Measurements from ENCODE around the gene SERPINA6.
"Not testable (repeated sequence)": the region's sequence is repeated elsewhere in the genome, so short reads cannot be mapped to it uniquely, and the experiment has no call there.

SERPINA6 gene

DNA sequence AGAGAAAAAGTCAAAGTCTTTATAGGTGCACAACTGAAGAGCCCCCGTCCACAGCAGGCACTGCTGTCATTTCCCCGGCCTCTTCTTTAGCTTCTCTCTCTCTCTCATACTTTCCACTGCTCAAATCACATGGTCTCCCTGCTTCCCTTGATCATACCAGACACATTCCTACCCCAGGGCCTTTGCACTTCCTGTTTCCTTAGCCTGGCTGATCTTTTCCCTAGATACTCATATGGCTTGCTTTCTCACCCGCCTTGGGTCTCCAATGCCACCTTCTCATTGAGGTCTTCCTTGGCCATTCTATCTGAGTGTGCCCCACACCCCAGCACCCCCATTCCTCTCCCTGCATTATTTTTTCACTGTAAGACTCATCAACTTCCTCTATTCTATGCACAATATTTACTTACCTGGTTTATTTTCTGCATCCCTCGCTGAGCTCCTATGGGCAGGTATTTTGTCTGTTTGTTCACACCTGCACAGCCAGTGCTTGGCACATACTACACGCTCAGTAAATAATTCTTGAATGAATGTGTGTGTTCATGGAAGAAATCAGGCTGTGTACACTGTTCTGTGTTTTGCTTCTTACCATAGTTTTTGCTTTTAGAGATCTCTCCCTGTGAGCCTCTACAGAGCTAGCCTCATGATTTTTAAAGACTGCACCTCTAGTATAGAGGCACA lies 33.4 kb upstream of the SERPINA6 start:
- no peak overlapping the region for H3K56ac ChIP-seq (ENCODE audit: low read length)
- no peaks in the 10 kb centered on the region for H3K36me3 ChIP-seq (ENCODE audit: control insufficient read depth, insufficient read depth, low read length)
- no peaks in the 10 kb centered on the region for H3K79me2 ChIP-seq (ENCODE audit: control insufficient read depth, insufficient read depth, low read length)
- no peak overlapping the region for H2BK5ac ChIP-seq (ENCODE audit: low read length)
- peak; percentile 21 for DNase-seq
- H2BK15ac ChIP-seq (replicated peaks; ENCODE audit: low read depth) = no peak overlapping the region
- H4K8ac ChIP-seq (ENCODE audit: low read depth, low read length) = no peak overlapping the region
- no peak overlapping the region for H3K23ac ChIP-seq (ENCODE audit: low read length)
- H3K27me3 ChIP-seq (ENCODE audit: insufficient read depth, low read length, poor library complexity) = no peaks in the 10 kb centered on the region
- no peak overlapping the region for H3K4me3 ChIP-seq (ENCODE audit: low read length)
- no peaks in the 10 kb centered on the region for H3K79me1 ChIP-seq (ENCODE audit: low read length)
- no peak overlapping the region for H4K5ac ChIP-seq (ENCODE audit: low read length)
- no peak overlapping the region for H3K18ac ChIP-seq (ENCODE audit: low read length)
- H3K9ac ChIP-seq (ENCODE audit: low read length) = no peak overlapping the region
- no CpG with 5 or more reads among the region's 5 CpGs for WGBS (ENCODE audit: extremely low coverage, insufficient coverage, low lambda C conversion rate)
- H2AK5ac ChIP-seq (ENCODE audit: low read length) = no peak overlapping the region
- no peaks in the 10 kb centered on the region for H3K4me1 ChIP-seq (ENCODE audit: control insufficient read depth, low read depth, low read length)
- H3K4me2 ChIP-seq (ENCODE audit: low read length) = no peak overlapping the region
- no peak overlapping the region for H2BK120ac ChIP-seq (ENCODE audit: low read depth, low read length)
- H3K4ac ChIP-seq (ENCODE audit: low read depth, low read length) = no peak overlapping the region
- H3K27ac ChIP-seq (ENCODE audit: low read depth, low read length) = no peak overlapping the region

GRCh38 chr14:94355191-94355794 lies 32.2 kb upstream of the SERPINA6 start:
- Histone ChIP-seq H3K4ac (ENCODE audit: low read depth, low read length) (no peak overlapping the region), H2BK5ac (ENCODE audit: low read length) (no peak overlapping the region), H3K56ac (ENCODE audit: low read length) (no peak overlapping the region), H3K36me3 (ENCODE audit: control insufficient read depth, insufficient read depth, low read length) (no peaks in the 10 kb centered on the region), H2BK120ac (ENCODE audit: low read depth, low read length) (no peak overlapping the region), H4K5ac (ENCODE audit: low read length) (no peak overlapping the region), H2BK15ac (replicated peaks; ENCODE audit: low read depth) (no peak overlapping the region), H3K27ac (ENCODE audit: low read depth, low read length) (no peak overlapping the region), H3K23ac (ENCODE audit: low read length) (no peak overlapping the region), H3K4me2 (ENCODE audit: low read length) (no peak overlapping the region), H3K4me3 (ENCODE audit: low read length) (no peak overlapping the region), H3K79me2 (ENCODE audit: control insufficient read depth, insufficient read depth, low read length) (no peaks in the 10 kb centered on the region), H4K8ac (ENCODE audit: low read depth, low read length) (no peak overlapping the region), H2AK5ac (ENCODE audit: low read length) (no peak overlapping the region), H3K79me1 (ENCODE audit: low read length) (no peaks in the 10 kb centered on the region), H3K9ac (ENCODE audit: low read length) (no peak overlapping the region), H3K27me3 (ENCODE audit: insufficient read depth, low read length, poor library complexity) (no peaks in the 10 kb centered on the region), H3K18ac (ENCODE audit: low read length) (no peak overlapping the region), H3K4me1 (ENCODE audit: control insufficient read depth, low read depth, low read length) (no peaks in the 10 kb centered on the region)
- peak; percentile 77 for DNase-seq
- WGBS (ENCODE audit: extremely low coverage, insufficient coverage, low lambda C conversion rate) = no CpG with 5 or more reads among the region's 15 CpGs

DNA sequence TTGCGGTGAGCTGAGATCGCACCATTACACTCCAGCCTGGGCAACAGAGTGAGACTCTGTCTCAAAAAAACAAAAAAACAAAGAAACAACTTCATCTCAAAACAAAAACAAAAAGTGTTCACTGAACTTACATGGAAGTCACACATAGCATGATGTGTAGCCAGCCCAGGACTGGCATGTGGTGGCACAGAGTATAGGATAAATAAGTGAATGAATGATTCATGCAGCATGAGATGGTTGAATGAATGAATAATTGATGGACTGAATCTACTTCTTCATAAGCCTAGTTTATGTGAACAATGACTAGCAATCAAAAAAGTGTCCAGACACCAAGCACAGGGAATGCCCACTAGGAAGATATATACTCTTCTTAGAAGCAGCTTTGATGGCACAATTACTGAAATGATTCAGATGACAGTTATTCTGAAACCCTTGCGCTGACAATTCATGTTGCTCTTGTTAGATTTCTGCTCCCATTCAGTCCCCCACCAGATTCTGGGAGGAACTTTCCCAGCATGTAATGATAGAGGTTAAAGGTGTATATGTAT lies 31.6 kb upstream of the SERPINA6 start:
- Histone ChIP-seq H3K27ac (ENCODE audit: low read depth, low read length) (no peak overlapping the region), H3K79me1 (ENCODE audit: low read length) (no peaks in the 10 kb centered on the region), H3K9ac (ENCODE audit: low read length) (no peak overlapping the region), H3K23ac (ENCODE audit: low read length) (no peak overlapping the region), H4K8ac (ENCODE audit: low read depth, low read length) (no peak overlapping the region), H3K4me3 (ENCODE audit: low read length) (no peak overlapping the region), H3K56ac (ENCODE audit: low read length) (no peak overlapping the region), H2BK120ac (ENCODE audit: low read depth, low read length) (no peak overlapping the region), H3K4me2 (ENCODE audit: low read length) (no peak overlapping the region), H3K18ac (ENCODE audit: low read length) (no peak overlapping the region), H2BK5ac (ENCODE audit: low read length) (no peak overlapping the region), H2AK5ac (ENCODE audit: low read length) (no peak overlapping the region), H3K4ac (ENCODE audit: low read depth, low read length) (no peak overlapping the region), H3K4me1 (ENCODE audit: control insufficient read depth, low read depth, low read length) (no peaks in the 10 kb centered on the region), H3K27me3 (ENCODE audit: insufficient read depth, low read length, poor library complexity) (no peaks in the 10 kb centered on the region), H2BK15ac (replicated peaks; ENCODE audit: low read depth) (no peak overlapping the region), H4K5ac (ENCODE audit: low read length) (no peak overlapping the region), H3K79me2 (ENCODE audit: control insufficient read depth, insufficient read depth, low read length) (no peaks in the 10 kb centered on the region), H3K36me3 (ENCODE audit: control insufficient read depth, insufficient read depth, low read length) (no peaks in the 10 kb centered on the region)
- WGBS (ENCODE audit: extremely low coverage, insufficient coverage, low lambda C conversion rate) = no CpG with 5 or more reads among the region's 3 CpGs
- DNase-seq = no peak

GRCh38 chr14:94354190-94354589 lies 31.1 kb upstream of the SERPINA6 start:
- not testable (repeated sequence) for H3K4me3 ChIP-seq (ENCODE audit: low read length); H3K79me1 ChIP-seq (ENCODE audit: low read length); H3K27ac ChIP-seq (ENCODE audit: low read depth, low read length); H3K27me3 ChIP-seq (ENCODE audit: insufficient read depth, low read length, poor library complexity); H3K18ac ChIP-seq (ENCODE audit: low read length); H3K36me3 ChIP-seq (ENCODE audit: control insufficient read depth, insufficient read depth, low read length); H3K56ac ChIP-seq (ENCODE audit: low read length); DNase-seq; H2BK5ac ChIP-seq (ENCODE audit: low read length); H2BK120ac ChIP-seq (ENCODE audit: low read depth, low read length); H2AK5ac ChIP-seq (ENCODE audit: low read length); H3K79me2 ChIP-seq (ENCODE audit: control insufficient read depth, insufficient read depth, low read length); H2BK15ac ChIP-seq (replicated peaks; ENCODE audit: low read depth); H4K8ac ChIP-seq (ENCODE audit: low read depth, low read length); H3K23ac ChIP-seq (ENCODE audit: low read length); H3K9ac ChIP-seq (ENCODE audit: low read length); H3K4ac ChIP-seq (ENCODE audit: low read depth, low read length); H3K4me2 ChIP-seq (ENCODE audit: low read length); H3K4me1 ChIP-seq (ENCODE audit: control insufficient read depth, low read depth, low read length); H4K5ac ChIP-seq (ENCODE audit: low read length)
- no CpG with 5 or more reads among the region's 8 CpGs for WGBS (ENCODE audit: extremely low coverage, insufficient coverage, low lambda C conversion rate)

- no peak overlapping the region for H3K23ac ChIP-seq (ENCODE audit: low read length)
- H3K27me3 ChIP-seq (ENCODE audit: insufficient read depth, low read length, poor library complexity) = no peaks in the 10 kb centered on the region
- H3K36me3 ChIP-seq (ENCODE audit: control insufficient read depth, insufficient read depth, low read length) = no peaks in the 10 kb centered on the region
- no peak overlapping the region for H2BK120ac ChIP-seq (ENCODE audit: low read depth, low read length)
- H3K4ac ChIP-seq (ENCODE audit: low read depth, low read length) = no peak overlapping the region
- H4K8ac ChIP-seq (ENCODE audit: low read depth, low read length) = no peak overlapping the region
- WGBS (ENCODE audit: extremely low coverage, insufficient coverage, low lambda C conversion rate) = no CpG with 5 or more reads among the region's 7 CpGs
- no peak overlapping the region for H3K4me2 ChIP-seq (ENCODE audit: low read length)
- no peak overlapping the region for H2BK5ac ChIP-seq (ENCODE audit: low read length)
- H3K79me1 ChIP-seq (ENCODE audit: low read length) = no peaks in the 10 kb centered on the region
- H3K4me1 ChIP-seq (ENCODE audit: control insufficient read depth, low read depth, low read length) = no peaks in the 10 kb centered on the region
- H2BK15ac ChIP-seq (replicated peaks; ENCODE audit: low read depth) = no peak overlapping the region
- DNase-seq = no peak
- H3K18ac ChIP-seq (ENCODE audit: low read length) = no peak overlapping the region
- H3K79me2 ChIP-seq (ENCODE audit: control insufficient read depth, insufficient read depth, low read length) = no peaks in the 10 kb centered on the region
- no peak overlapping the region for H3K4me3 ChIP-seq (ENCODE audit: low read length)
- H2AK5ac ChIP-seq (ENCODE audit: low read length) = no peak overlapping the region
- no peak overlapping the region for H4K5ac ChIP-seq (ENCODE audit: low read length)
- H3K27ac ChIP-seq (ENCODE audit: low read depth, low read length) = no peak overlapping the region
- no peak overlapping the region for H3K9ac ChIP-seq (ENCODE audit: low read length)
- H3K56ac ChIP-seq (ENCODE audit: low read length) = no peak overlapping the region
Observed at GRCh38 chr14:94349276-94349675, 26.1 kb upstream of the SERPINA6 start.

DNA sequence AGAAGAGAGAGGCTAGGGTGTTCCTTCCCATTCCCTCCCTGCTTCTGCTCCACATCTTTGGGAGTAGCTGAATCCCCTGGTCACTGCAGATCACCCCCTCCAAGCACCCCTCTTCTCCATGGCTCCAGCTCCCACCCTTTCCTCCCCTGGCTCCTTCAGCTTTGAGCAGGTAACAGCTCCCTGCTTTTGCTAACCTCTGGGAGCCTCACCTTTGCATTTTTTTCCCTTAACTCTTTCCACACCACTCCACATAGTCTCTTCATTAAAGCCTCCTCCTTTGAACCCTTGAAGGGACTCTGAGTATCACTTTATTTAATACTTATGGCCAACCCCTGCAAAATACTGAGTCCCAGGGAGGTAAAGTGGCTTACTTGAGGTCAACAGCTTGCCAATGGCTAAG lies 25.7 kb upstream of the SERPINA6 start:
- H3K79me1 ChIP-seq (ENCODE audit: low read length) = no peaks in the 10 kb centered on the region
- H2BK15ac ChIP-seq (replicated peaks; ENCODE audit: low read depth) = no peak overlapping the region
- no peak overlapping the region for H3K4me3 ChIP-seq (ENCODE audit: low read length)
- DNase-seq = no peak
- H2AK5ac ChIP-seq (ENCODE audit: low read length) = no peak overlapping the region
- H3K9ac ChIP-seq (ENCODE audit: low read length) = no peak overlapping the region
- H2BK5ac ChIP-seq (ENCODE audit: low read length) = no peak overlapping the region
- no peak overlapping the region for H3K56ac ChIP-seq (ENCODE audit: low read length)
- no peaks in the 10 kb centered on the region for H3K27me3 ChIP-seq (ENCODE audit: insufficient read depth, low read length, poor library complexity)
- H3K18ac ChIP-seq (ENCODE audit: low read length) = no peak overlapping the region
- H3K36me3 ChIP-seq (ENCODE audit: control insufficient read depth, insufficient read depth, low read length) = no peaks in the 10 kb centered on the region
- no peak overlapping the region for H4K8ac ChIP-seq (ENCODE audit: low read depth, low read length)
- no peak overlapping the region for H2BK120ac ChIP-seq (ENCODE audit: low read depth, low read length)
- no peaks in the 10 kb centered on the region for H3K4me1 ChIP-seq (ENCODE audit: control insufficient read depth, low read depth, low read length)
- H3K4me2 ChIP-seq (ENCODE audit: low read length) = no peak overlapping the region
- no peak overlapping the region for H3K23ac ChIP-seq (ENCODE audit: low read length)
- no peak overlapping the region for H4K5ac ChIP-seq (ENCODE audit: low read length)
- H3K79me2 ChIP-seq (ENCODE audit: control insufficient read depth, insufficient read depth, low read length) = no peaks in the 10 kb centered on the region
- H3K27ac ChIP-seq (ENCODE audit: low read depth, low read length) = no peak overlapping the region
- no peak overlapping the region for H3K4ac ChIP-seq (ENCODE audit: low read depth, low read length)

Measured in mesendoderm (in vitro differentiated cells).